ENCODE results near the gene SDK1.

SDK1 gene

GRCh38 chr7:3327099-3327498 is 26.0 kb downstream of the SDK1 start:
- H3K27ac ChIP-seq (ENCODE audit: extremely low read depth, low read depth, low read length): no peak overlapping the region
- no peaks in the 10 kb centered on the region for H3K9me3 ChIP-seq (ENCODE audit: control insufficient read depth, insufficient read depth, low read depth, low read length)
- no peaks in the 10 kb centered on the region for H3K36me3 ChIP-seq (ENCODE audit: control insufficient read depth in 2 of 2, insufficient read depth in 1 of 2, low read length in 2 of 2)
- TF ChIP-seq ZNF354C (tag by site-specific recombination; IDR thresholded peaks at IDR 0.05; ENCODE audit: borderline replicate concordance, low read depth): no peak
- no peak for TF ChIP-seq IKZF3 (tag by site-specific recombination; IDR thresholded peaks at IDR 0.05)
- no peak for TF ChIP-seq ZSCAN30 (tag by site-specific recombination; IDR thresholded peaks at IDR 0.05)
- TF ChIP-seq ZNF18 (tag by site-specific recombination; IDR thresholded peaks at IDR 0.05): no peak
- no peak for TF ChIP-seq ZNF121 (tag by site-specific recombination; IDR thresholded peaks at IDR 0.05)
- no peak for TF ChIP-seq ZXDB (tag by site-specific recombination; IDR thresholded peaks at IDR 0.05)
- TF ChIP-seq INSM2 (tag by site-specific recombination; IDR thresholded peaks at IDR 0.05): no peak
- TF ChIP-seq ZNF747 (tag by site-specific recombination; IDR thresholded peaks at IDR 0.05): no peak
- peaks cover 6% of the 10 kb centered on the region for H3K4me1 ChIP-seq (ENCODE audit: control insufficient read depth, insufficient read depth, low read length)
- CTCF ChIA-PET: no interaction called here
- POLR2A ChIA-PET: no interaction called here
- H3K4me3 ChIP-seq (ENCODE audit: low read depth, low read length): no peak overlapping the region

GRCh38 chr7:3327655-3328054 is 26.6 kb downstream of the SDK1 start:
- ChIA-PET POLR2A (no interaction called here), CTCF (no interaction called here)

GRCh38 chr7:3332308-3332707 is 31.3 kb downstream of the SDK1 start:
- CTCF ChIA-PET: no interaction called here
- no peak for TF ChIP-seq ZNF792 (tag by site-specific recombination; IDR thresholded peaks at IDR 0.05)
- no peak for TF ChIP-seq GFI1B (tag by site-specific recombination; IDR thresholded peaks at IDR 0.05)
- TF ChIP-seq ZNF221 (tag by site-specific recombination; IDR thresholded peaks at IDR 0.05; ENCODE audit: borderline replicate concordance): no peak
- TF ChIP-seq ZNF707 (tag by site-specific recombination; IDR thresholded peaks at IDR 0.05): no peak
- TF ChIP-seq ZNF843 (tag by site-specific recombination; IDR thresholded peaks at IDR 0.05): peak; percentile 74
- TF ChIP-seq ZNF112 (tag by site-specific recombination; IDR thresholded peaks at IDR 0.05): no peak
- TF ChIP-seq KLF1 (tag by site-specific recombination; IDR thresholded peaks at IDR 0.05): no peak
- no peak for TF ChIP-seq ZNF621 (tag by site-specific recombination; IDR thresholded peaks at IDR 0.05)
- TF ChIP-seq ZNF704 (tag by site-specific recombination; IDR thresholded peaks at IDR 0.05): no peak
- no peak for TF ChIP-seq TSHZ1 (tag by site-specific recombination; IDR thresholded peaks at IDR 0.05; ENCODE audit: borderline replicate concordance)
- peak; percentile 78 for TF ChIP-seq PRDM6 (tag by site-specific recombination; IDR thresholded peaks at IDR 0.05)
- TF ChIP-seq OVOL3 (tag by site-specific recombination; IDR thresholded peaks at IDR 0.05): no peak
- no peak for TF ChIP-seq KLF8 (tag by site-specific recombination; IDR thresholded peaks at IDR 0.05)
- TF ChIP-seq ZFP3 (tag by site-specific recombination; IDR thresholded peaks at IDR 0.05; ENCODE audit: low read depth): no peak

More at GRCh38 chr7:3327655-3328054, 26.6 kb downstream of the SDK1 start:
- H3K36me3 ChIP-seq (ENCODE audit: control insufficient read depth in 2 of 2, insufficient read depth in 1 of 2, low read length in 2 of 2): no peaks in the 10 kb centered on the region
- no peak overlapping the region for H3K27ac ChIP-seq (ENCODE audit: extremely low read depth, low read depth, low read length)
- TF ChIP-seq GFI1B (tag by site-specific recombination; IDR thresholded peaks at IDR 0.05) (no peak), ZFP69B (tag by site-specific recombination; IDR thresholded peaks at IDR 0.05) (no peak), ZNF239 (tag by site-specific recombination; IDR thresholded peaks at IDR 0.05) (no peak), ZNF623 (tag by site-specific recombination; IDR thresholded peaks at IDR 0.05) (no peak), ZNF292 (tag by site-specific recombination; IDR thresholded peaks at IDR 0.05; ENCODE audit: borderline replicate concordance, low read depth) (no peak), SP3 (tag by site-specific recombination; IDR thresholded peaks at IDR 0.05) (no peak), TCF7L2 (IDR thresholded peaks at IDR 0.05; ENCODE audit: borderline replicate concordance, low read depth, low read length) (no peak), ZNF23 (tag by site-specific recombination; IDR thresholded peaks at IDR 0.05; ENCODE audit: borderline replicate concordance) (no peak)
- no peaks in the 10 kb centered on the region for H3K9me3 ChIP-seq (ENCODE audit: control insufficient read depth, insufficient read depth, low read depth, low read length)
- no peak overlapping the region for H3K4me3 ChIP-seq (ENCODE audit: low read depth, low read length)
- peaks cover 8% of the 10 kb centered on the region for H3K4me1 ChIP-seq (ENCODE audit: control insufficient read depth, insufficient read depth, low read length)

More at GRCh38 chr7:3332308-3332707, 31.3 kb downstream of the SDK1 start:
- Histone ChIP-seq H3K27ac (ENCODE audit: extremely low read depth, low read depth, low read length) (no peak overlapping the region), H3K4me1 (ENCODE audit: control insufficient read depth, insufficient read depth, low read length) (peaks cover 13% of the 10 kb centered on the region), H3K9me3 (ENCODE audit: control insufficient read depth, insufficient read depth, low read depth, low read length) (no peaks in the 10 kb centered on the region), H3K4me3 (ENCODE audit: low read depth, low read length) (no peak overlapping the region), H3K36me3 (ENCODE audit: control insufficient read depth in 2 of 2, insufficient read depth in 1 of 2, low read length in 2 of 2) (no peaks in the 10 kb centered on the region)
- POLR2A ChIA-PET: no interaction called here

All from HEK293 (cell line).